Hepatocyte (in vitro differentiated cells): Measurements from ENCODE around the gene KLK15. TPM values are rescaled to one million over a fixed set of nuclear protein-coding genes. Genes with fewer than 3 reads are reported as not detected.

Experiments used
- DNase-seq: peaks from one replicate; pipeline ENCODE4 v3.0.0-alpha.2; 2016; ENCODE audit warnings: low spot score
- H2AFZ ChIP-seq: fragments of 200-600 bp; sonication (generic); 2 replicates; pipeline ENCODE4 v1.6.0; 2016; ENCODE audit warnings: antibody characterized with exemption, mild to moderate bottlenecking
- H3K27ac ChIP-seq: fragments of 200-600 bp; sonication (generic); 2 replicates; pipeline ENCODE4 v1.5.1; 2016; ENCODE audit warnings: mild to moderate bottlenecking
- H3K27me3 ChIP-seq: fragments of 200-600 bp; sonication (generic); 2 replicates; pipeline ENCODE4 v1.6.1; 2016
- H3K36me3 ChIP-seq: fragments of 200-600 bp; sonication (generic); replicated peaks from 2 replicates; pipeline ENCODE4 v1.5.1; 2016; ENCODE audit warnings: low read depth; ENCODE audit not compliant: insufficient read depth
- H3K4me1 ChIP-seq: fragments of 200-600 bp; sonication (generic); 2 replicates; pipeline ENCODE4 v1.5.1; 2016; ENCODE audit warnings: mild to moderate bottlenecking, moderate library complexity; ENCODE audit not compliant: insufficient read depth
- H3K4me2 ChIP-seq: fragments of 200-600 bp; sonication (generic); 2 replicates; pipeline ENCODE4 v1.6.0; 2016
- H3K4me3 ChIP-seq: fragments of 200-600 bp; sonication (generic); 2 replicates; pipeline ENCODE4 v1.5.1; 2016; ENCODE audit warnings: mild to moderate bottlenecking
- H3K79me2 ChIP-seq: fragments of 200-600 bp; sonication (generic); 2 replicates; pipeline ENCODE4 v1.6.0; 2017; ENCODE audit warnings: mild to moderate bottlenecking
- H3K9me2 ChIP-seq: fragments of 200-600 bp; sonication (generic); replicated peaks from 2 replicates; pipeline ENCODE4 v1.6.0; 2017; ENCODE audit warnings: mild to moderate bottlenecking; ENCODE audit not compliant: insufficient read depth
- H3K9me3 ChIP-seq: fragments of 200-600 bp; sonication (generic); 2 replicates; pipeline ENCODE4 v1.5.1; 2016; ENCODE audit warnings: low read depth, mild to moderate bottlenecking
- H4K20me1 ChIP-seq: fragments of 200-600 bp; sonication (generic); 2 replicates; pipeline ENCODE4 v1.6.0; 2016; ENCODE audit warnings: mild to moderate bottlenecking; ENCODE audit not compliant: insufficient read depth, poor library complexity, severe bottlenecking
- EZH2 ChIP-seq: fragments of 200-600 bp; sonication (generic); IDR thresholded peaks from 2 replicates; pipeline ENCODE4 v1.6.1; 2016; ENCODE audit warnings: antibody characterized with exemption, mild to moderate bottlenecking, borderline replicate concordance
- EZH2phosphoT487 ChIP-seq: fragments of 200-600 bp; sonication (generic); IDR thresholded peaks from one replicate; pipeline ENCODE4 v1.6.1; 2018; ENCODE audit warnings: antibody characterized with exemption, mild to moderate bottlenecking, low read depth, moderate library complexity; ENCODE audit not compliant: unreplicated experiment, severe bottlenecking
- WGBS: methylation state at CpG from one replicate; pipeline ENCODE4 v1.1.6; 2016; ENCODE audit warnings: low lambda C conversion rate; ENCODE audit errors: missing lambda C conversion rate; 5-methylcytosine and 5-hydroxymethylcytosine counted together
- polyA plus RNA-seq: library from polyadenylated mRNA; unstranded; fragments of >200 nt; fragmentation: Nextera tagmentation; extraction: Ambion mirVana; gene quantifications from 2 replicates; pipeline ENCODE4 v1.2.1, GENCODE V29; 2016
- total RNA-seq: library from RNA; depleted of rRNA; stranded (reverse); fragments of >200 nt; gene quantifications from 2 replicates; pipeline ENCODE4 v1.2.3, GENCODE V29; 2014
- TF ChIP-seq, protein P1 (sequence below): fragments of 200-600 bp; sonication (generic); IDR thresholded peaks from 2 replicates; pipeline ENCODE4 v1.5.1; 2016; ENCODE audit warnings: antibody characterized with exemption, mild to moderate bottlenecking; ENCODE audit not compliant: poor library complexity

The KLK15 gene
- total and polyA plus RNA-seq, 2 experiments from 2014 or later = not detected

DNA sequence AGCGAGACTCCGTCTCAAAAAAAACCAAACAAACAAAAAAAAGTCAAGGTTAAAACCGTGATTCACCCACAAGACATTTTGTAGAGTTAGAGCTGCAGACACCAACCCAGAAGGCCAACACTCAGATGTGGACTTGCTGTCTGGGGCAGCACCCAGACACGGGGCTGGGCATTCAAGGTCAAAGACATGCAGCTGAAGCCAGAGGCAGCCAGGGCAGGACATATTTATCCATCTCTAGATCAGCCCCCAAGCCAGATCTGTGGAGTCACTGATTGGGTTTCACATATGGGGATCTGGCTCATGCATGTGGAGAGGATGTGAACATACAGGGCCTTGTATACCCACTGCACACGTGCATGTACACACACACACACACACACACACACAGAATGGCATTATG is 3.6 kb downstream of the KLK15 start:
- no peaks in the 10 kb centered on the region for H3K27me3 ChIP-seq
- WGBS = 89% methylated on average over 5 of the region's 5 CpGs
- H3K4me3 ChIP-seq = no peak overlapping the region

DNA sequence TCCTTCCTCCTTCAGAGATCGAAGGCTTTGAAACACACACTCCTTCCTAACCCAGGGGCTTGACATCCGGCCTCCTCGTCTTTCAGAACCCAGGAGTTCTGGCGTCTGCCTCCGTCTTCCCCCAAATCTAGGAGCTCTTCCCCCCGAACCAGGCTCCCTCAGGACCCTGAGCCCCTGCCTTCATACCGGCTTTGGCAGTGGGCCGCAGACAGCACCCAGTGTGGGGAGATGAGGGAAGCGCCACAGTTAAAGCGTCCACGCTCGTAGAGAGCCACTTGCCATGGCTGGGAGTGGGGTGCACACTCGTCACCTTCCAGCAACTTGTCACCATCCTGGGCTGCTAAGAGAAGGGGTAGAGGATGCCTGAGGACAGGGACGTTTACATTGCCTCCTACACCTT is 5.9 kb downstream of the KLK15 start:
- Histone ChIP-seq H2AFZ (no peak overlapping the region), H3K27me3 (no peaks in the 10 kb centered on the region), H4K20me1 (no peaks in the 10 kb centered on the region), H3K4me1 (no peaks in the 10 kb centered on the region), H3K36me3 (no peaks in the 10 kb centered on the region), H3K9me2 (no peaks in the 10 kb centered on the region), H3K27ac (no peak overlapping the region), H3K9me3 (no peaks in the 10 kb centered on the region), H3K79me2 (no peaks in the 10 kb centered on the region), H3K4me3 (no peak overlapping the region), H3K4me2 (no peak overlapping the region)
- WGBS = 86% methylated on average over 14 of the region's 14 CpGs
- DNase-seq = no peak
- TF ChIP-seq EZH2 (no peak), EZH2phosphoT487 (no peak)
- TF ChIP-seq, protein P1, sequence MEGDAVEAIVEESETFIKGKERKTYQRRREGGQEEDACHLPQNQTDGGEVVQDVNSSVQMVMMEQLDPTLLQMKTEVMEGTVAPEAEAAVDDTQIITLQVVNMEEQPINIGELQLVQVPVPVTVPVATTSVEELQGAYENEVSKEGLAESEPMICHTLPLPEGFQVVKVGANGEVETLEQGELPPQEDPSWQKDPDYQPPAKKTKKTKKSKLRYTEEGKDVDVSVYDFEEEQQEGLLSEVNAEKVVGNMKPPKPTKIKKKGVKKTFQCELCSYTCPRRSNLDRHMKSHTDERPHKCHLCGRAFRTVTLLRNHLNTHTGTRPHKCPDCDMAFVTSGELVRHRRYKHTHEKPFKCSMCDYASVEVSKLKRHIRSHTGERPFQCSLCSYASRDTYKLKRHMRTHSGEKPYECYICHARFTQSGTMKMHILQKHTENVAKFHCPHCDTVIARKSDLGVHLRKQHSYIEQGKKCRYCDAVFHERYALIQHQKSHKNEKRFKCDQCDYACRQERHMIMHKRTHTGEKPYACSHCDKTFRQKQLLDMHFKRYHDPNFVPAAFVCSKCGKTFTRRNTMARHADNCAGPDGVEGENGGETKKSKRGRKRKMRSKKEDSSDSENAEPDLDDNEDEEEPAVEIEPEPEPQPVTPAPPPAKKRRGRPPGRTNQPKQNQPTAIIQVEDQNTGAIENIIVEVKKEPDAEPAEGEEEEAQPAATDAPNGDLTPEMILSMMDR = no peak

More for the DNA sequence above, 3.6 kb downstream of the KLK15 start:
- H3K9me3 ChIP-seq = no peaks in the 10 kb centered on the region
- H2AFZ ChIP-seq = no peak overlapping the region
- no peaks in the 10 kb centered on the region for H3K9me2 ChIP-seq
- no peak for DNase-seq
- no peaks in the 10 kb centered on the region for H4K20me1 ChIP-seq
- no peak overlapping the region for H3K4me2 ChIP-seq
- no peaks in the 10 kb centered on the region for H3K79me2 ChIP-seq
- TF ChIP-seq EZH2phosphoT487 (no peak), EZH2 (no peak)
- TF ChIP-seq, protein P1 = no peak
- no peak overlapping the region for H3K27ac ChIP-seq
- no peaks in the 10 kb centered on the region for H3K4me1 ChIP-seq
- H3K36me3 ChIP-seq = no peaks in the 10 kb centered on the region

DNA sequence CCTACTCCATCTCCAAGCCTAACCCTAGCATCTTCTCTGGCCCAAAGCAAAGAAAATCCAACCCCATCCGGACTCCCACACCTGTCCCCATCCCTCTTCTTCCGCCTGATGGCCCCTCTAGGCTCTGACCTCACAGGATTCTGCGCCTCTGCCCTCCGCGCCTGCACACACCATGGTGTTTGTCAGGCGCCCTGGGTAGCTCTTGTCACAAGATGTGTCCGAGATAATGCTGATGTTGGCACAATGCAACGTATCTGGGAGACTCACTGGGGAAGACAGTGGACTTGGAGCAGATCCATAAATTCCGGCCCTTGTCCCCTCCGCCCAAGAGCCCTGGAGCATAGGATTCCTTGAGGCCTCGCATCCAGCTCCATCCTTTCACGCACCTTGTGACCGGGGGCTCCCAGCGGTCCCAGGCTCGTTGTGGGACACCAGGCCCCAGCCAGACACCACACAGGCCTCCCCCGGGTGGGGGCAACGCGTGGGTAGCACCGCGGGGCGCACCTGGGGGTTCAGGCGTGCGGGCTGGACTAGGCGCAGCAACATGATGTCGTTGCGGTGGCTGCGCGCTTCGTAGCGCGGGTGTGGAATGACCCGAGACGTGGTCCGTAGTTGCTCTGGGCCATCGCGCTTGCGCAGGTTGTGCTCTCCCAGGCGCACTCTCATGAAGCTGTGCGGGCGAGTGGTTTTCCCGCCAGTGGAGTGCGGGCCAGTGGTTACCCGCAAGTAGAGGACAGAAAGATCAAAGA is 6.7 kb downstream of the KLK15 start:
- Histone ChIP-seq H4K20me1 (no peaks in the 10 kb centered on the region), H3K79me2 (no peaks in the 10 kb centered on the region), H3K9me2 (no peaks in the 10 kb centered on the region), H3K27ac (no peak overlapping the region), H2AFZ (no peak overlapping the region), H3K27me3 (peaks cover 4% of the 10 kb centered on the region), H3K4me3 (no peak overlapping the region), H3K4me1 (no peaks in the 10 kb centered on the region), H3K4me2 (no peak overlapping the region), H3K9me3 (no peaks in the 10 kb centered on the region), H3K36me3 (no peaks in the 10 kb centered on the region)
- 92% methylated on average over 34 of the region's 43 CpGs for WGBS
- no peak for DNase-seq
- TF ChIP-seq, protein P1 = no peak
- TF ChIP-seq EZH2phosphoT487 (no peak), EZH2 (no peak)
